Pancreas (tissue), 10 donors: ENCODE results near the gene STON1. TPM values are rescaled to one million over a fixed set of nuclear protein-coding genes. Genes with fewer than 3 reads are reported as not detected.

Source experiments
- ATAC-seq, 4 donors: fragments of 200-7000 bp; cut with Tn5 transposase; one replicate each; pipeline versions ENCODE4 v1.8.0 to v1.9.1; 2020; ENCODE audit warnings: mild to moderate bottlenecking in 4 of 4, moderate library complexity in 4 of 4
- DNase-seq, 6 donors: peaks; one replicate each; pipeline ENCODE4 v3.0.0-alpha.2; 2020
- FAIRE-seq: peaks from 2 replicates; lab custom pipeline; 2012; peaks lifted over from hg19 to GRCh38; lab: Jason Lieb, UNC
- H3K27ac ChIP-seq, 4 donors: fragments of 200-600 bp; sonication (generic); 1 replicate in 3 of 4; 2 replicates in 1 of 4; pipeline versions ENCODE4 v1.5.0 to v1.8.0; 2020
- H3K27me3 ChIP-seq, 4 donors: fragments of 200-600 bp; one replicate each; pipeline ENCODE4 v1.8.0; 2021
- H3K36me3 ChIP-seq, 3 donors: fragments of 200-600 bp; sonication (generic) in 1 of 3; one replicate each; pipeline versions ENCODE4 v1.5.0 to v1.8.0; 2020 to 2021
- H3K4me1 ChIP-seq, 3 donors: fragments of 200-600 bp; one replicate each; pipeline ENCODE4 v1.8.0; 2021
- H3K4me3 ChIP-seq, 4 donors: fragments of 200-600 bp; sonication (generic) in 2 of 4; one replicate each; pipeline versions ENCODE4 v1.5.0 to v1.8.0; 2020 to 2021
- H3K9me3 ChIP-seq, 4 donors: fragments of 200-600 bp; one replicate each; pipeline ENCODE4 v1.8.0; 2021
- CTCF ChIP-seq, 4 donors: fragments of 200-600 bp; sonication (generic) in 3 of 4; IDR thresholded peaks; one replicate each; pipeline versions ENCODE4 v1.5.0 to v1.8.0; 2021; ENCODE audit warnings: antibody characterized with exemption in 4 of 4
- WGBS, 2 donors: extraction: QIAGEN DNeasy Blood & Tissue Kit; methylation state at CpG; one replicate each; pipeline ENCODE4 v1.1.7; 2013; 5-methylcytosine and 5-hydroxymethylcytosine counted together
- intact Hi-C, 3 donors: fragments of 100-400 bp; cut with DNase I; formaldehyde crosslinking; loops; one replicate each; pipeline versions ENCODE4 v1.11.1 to v1.14.2; 2022
- polyA plus RNA-seq, 2 donors: library from polyadenylated mRNA; stranded (reverse); fragments of 200-250 nt; gene quantifications; one replicate each; pipeline ENCODE4 v1.2.3, GENCODE V29; 2013
- total RNA-seq, 6 donors: library from RNA; stranded (reverse); fragmentation: NEBNext Ultra II Directional in 4 of 6; extraction: Animal tissue kit (Norgen Biotek cat#: 25700) in 4 of 6; gene quantifications; one replicate each; pipeline versions ENCODE4 v1.2.1 to v1.2.4, GENCODE V29; 2021 to 2023
- donor health status: healthy with polysubstance abuse.
- donor health status: DM: no; HTN: no; CAD: no; lungs with moderate emphysema.
- donor health status: DM: no; HTN: no; CAD: no.
- donor health status: control.
- donor health status: control.
- donor health status: Bipolar disorder and iron deficiency.
- donor health status: DM: yes; HTN: yes; CAD: no.
- donor health status: DM: no; HTN: no; CAD: no.
- donor health status: DM: no; HTN: no; CAD: no.
- donor health status: DM: yes; HTN: yes; CAD: no.

Gene STON1
- total and polyA plus RNA-seq, 8 donors, result 1.2 to 4.9 (median 2.1) TPM

GRCh38 chr2:48527226-48527885, 2.6 kb upstream of the STON1 start:
- DNase-seq (no peak), ATAC-seq (no peak), FAIRE-seq (no peak)
- 55 to 58% methylated on average over 2 of the region's 2 CpGs for WGBS, 2 donors
- no peak overlapping the region for H3K4me3 ChIP-seq
- H3K9me3 ChIP-seq, result no peaks in the 10 kb centered on the region
- H3K27me3 ChIP-seq, result no peaks in the 10 kb centered on the region
- no peak for TF ChIP-seq CTCF (IDR thresholded peaks at IDR 0.05)
- intact Hi-C loops, result no loop called here
- no peaks in the 10 kb centered on the region for H3K4me1 ChIP-seq
- H3K36me3 ChIP-seq, result no peaks in the 10 kb centered on the region
- H3K27ac ChIP-seq, result no peak overlapping the region

GRCh38 chr2:48528431-48528830, 1.5 kb upstream of the STON1 start:
- 57 to 60% methylated on average over 5 of the region's 5 CpGs for WGBS, 2 donors
- DNase-seq (no peak), FAIRE-seq (no peak), ATAC-seq (no peak)
- Histone ChIP-seq H3K4me1 (no peaks in the 10 kb centered on the region), H3K27ac (no peak overlapping the region), H3K9me3 (no peaks in the 10 kb centered on the region), H3K36me3 (no peaks in the 10 kb centered on the region), H3K27me3 (no peaks in the 10 kb centered on the region), H3K4me3 (no peak overlapping the region)
- TF ChIP-seq CTCF (IDR thresholded peaks at IDR 0.05), result no peak
- intact Hi-C loops, result no loop called here

GRCh38 chr2:48529194-48529593, 760 bp upstream of the STON1 start:
- 56 to 58% methylated on average over 7 of the region's 7 CpGs for WGBS, 2 donors
- no peak overlapping the region for H3K4me3 ChIP-seq
- DNase-seq (no peak), ATAC-seq (no peak), FAIRE-seq (no peak)
- H3K27me3 ChIP-seq, result no peaks in the 10 kb centered on the region
- TF ChIP-seq CTCF (IDR thresholded peaks at IDR 0.05), result no peak
- intact Hi-C loops, result no loop called here
- H3K4me1 ChIP-seq, result no peaks in the 10 kb centered on the region
- no peaks in the 10 kb centered on the region for H3K9me3 ChIP-seq
- H3K36me3 ChIP-seq, result no peaks in the 10 kb centered on the region
- H3K27ac ChIP-seq, result no peak overlapping the region

DNA sequence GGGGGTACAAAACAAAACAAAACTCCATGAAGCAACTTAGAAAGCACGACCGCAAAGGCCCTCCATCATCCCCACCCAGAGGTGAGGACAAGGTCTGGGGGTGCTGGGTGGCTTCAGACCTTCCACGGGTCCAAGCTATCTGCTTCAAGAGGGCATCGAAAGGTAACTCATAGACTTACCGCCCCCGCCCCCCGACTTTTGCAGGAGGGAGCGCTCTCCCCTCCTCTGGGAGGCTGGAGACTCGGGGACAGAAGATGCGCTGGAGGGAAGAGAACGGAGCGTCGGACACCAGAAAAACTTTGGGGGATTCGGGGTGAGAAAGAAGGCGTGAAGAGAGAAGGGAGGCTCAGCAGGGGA, 300 bp upstream of the STON1 start:
- H3K4me1 ChIP-seq, result no peaks in the 10 kb centered on the region
- H3K4me3 ChIP-seq, result peak overlapping the region; percentile 43 to 76 (median 54)
- no peak overlapping the region for H3K27ac ChIP-seq
- intact Hi-C loops, result no loop called here
- FAIRE-seq (no peak), DNase-seq (no peak), ATAC-seq (peak in 2 of 4 donors; percentile 4 to 16)
- no peaks in the 10 kb centered on the region for H3K9me3 ChIP-seq
- no peaks in the 10 kb centered on the region for H3K27me3 ChIP-seq
- no peak for TF ChIP-seq CTCF (IDR thresholded peaks at IDR 0.05)
- WGBS, 2 donors, result 7 to 9% methylated on average over 9 to 15 of the region's 15 CpGs
- H3K36me3 ChIP-seq, result no peaks in the 10 kb centered on the region

DNA sequence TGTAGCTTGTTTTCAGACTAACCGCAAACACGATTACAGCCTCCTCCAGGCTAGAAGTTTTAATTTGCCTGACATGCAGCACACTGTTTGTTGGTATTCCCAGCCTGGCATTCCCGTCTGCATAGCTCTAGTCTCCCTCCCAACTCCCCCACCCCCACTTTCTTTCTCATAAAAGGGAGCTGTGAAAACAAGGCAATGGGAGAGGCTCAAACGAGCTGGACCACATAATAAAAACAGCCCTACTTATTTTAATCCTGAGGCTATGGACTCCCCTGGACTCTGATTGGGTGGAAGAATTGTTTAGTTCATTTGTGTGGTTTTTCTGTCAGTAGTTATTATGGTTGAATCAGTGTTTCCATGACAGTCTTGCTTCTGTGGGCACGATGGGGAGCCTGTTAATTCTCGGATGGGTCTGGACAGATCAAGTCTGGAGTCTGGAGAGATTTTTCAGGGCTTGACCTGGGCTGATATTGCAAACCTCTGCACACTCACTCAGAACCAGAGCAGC, 1.2 kb downstream of the STON1 start:
- DNase-seq (no peak), FAIRE-seq (no peak), ATAC-seq (peak in 3 of 4 donors; percentile 24 to 36 (median 28))
- TF ChIP-seq CTCF (IDR thresholded peaks at IDR 0.05), result no peak
- Histone ChIP-seq H3K27ac (peak overlapping the region in 2 of 4 donors; percentile 50 to 63), H3K36me3 (no peaks in the 10 kb centered on the region), H3K4me3 (peak overlapping the region in 2 of 4 donors; percentile 51 to 76), H3K27me3 (no peaks in the 10 kb centered on the region), H3K9me3 (no peaks in the 10 kb centered on the region), H3K4me1 (no peaks in the 10 kb centered on the region)
- 26 to 41% methylated on average over 6 of the region's 6 CpGs for WGBS, 2 donors
- intact Hi-C loops, result no loop called here
